ENCODE results near the gene PTH1R. TPM values are rescaled to one million over a fixed set of nuclear protein-coding genes. Genes with fewer than 3 reads are reported as not detected.

Gene PTH1R
- total RNA-seq, 1 experiment from 2014 or later: not detected

DNA sequence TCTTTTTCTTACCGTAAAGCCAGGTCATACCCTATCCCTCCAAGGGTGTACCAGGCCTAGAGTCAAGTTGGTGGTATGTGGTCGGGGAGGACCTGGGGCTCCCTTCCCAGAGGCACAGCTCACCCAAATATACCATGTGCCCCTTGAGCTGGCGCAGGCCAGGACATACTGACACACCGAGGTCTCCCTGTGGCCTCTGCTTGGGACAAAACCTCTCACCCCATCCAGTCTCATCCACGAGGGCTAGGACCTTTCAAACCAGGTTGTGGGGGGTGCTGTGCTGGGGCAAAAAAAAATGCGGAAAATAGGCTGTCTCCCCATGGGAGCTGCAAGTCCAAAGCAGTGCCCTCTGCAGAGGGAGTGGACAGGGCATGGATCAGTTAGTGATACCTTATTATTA is 22.8 kb downstream of the PTH1R start:
- no peaks in the 10 kb centered on the region for H3K27me3 ChIP-seq (ENCODE audit: control insufficient read depth, insufficient read depth, low read length)
- no TSS peak for BruUV-seq (replicated peaks)
- DNase-seq (ENCODE audit: low read depth, low spot score) (no peak), ATAC-seq (no peak)
- no peak for TF ChIP-seq TCF7L2 (IDR thresholded peaks at IDR 0.05; ENCODE audit: low read depth, low read length)
- TF ChIP-seq, protein P1, sequence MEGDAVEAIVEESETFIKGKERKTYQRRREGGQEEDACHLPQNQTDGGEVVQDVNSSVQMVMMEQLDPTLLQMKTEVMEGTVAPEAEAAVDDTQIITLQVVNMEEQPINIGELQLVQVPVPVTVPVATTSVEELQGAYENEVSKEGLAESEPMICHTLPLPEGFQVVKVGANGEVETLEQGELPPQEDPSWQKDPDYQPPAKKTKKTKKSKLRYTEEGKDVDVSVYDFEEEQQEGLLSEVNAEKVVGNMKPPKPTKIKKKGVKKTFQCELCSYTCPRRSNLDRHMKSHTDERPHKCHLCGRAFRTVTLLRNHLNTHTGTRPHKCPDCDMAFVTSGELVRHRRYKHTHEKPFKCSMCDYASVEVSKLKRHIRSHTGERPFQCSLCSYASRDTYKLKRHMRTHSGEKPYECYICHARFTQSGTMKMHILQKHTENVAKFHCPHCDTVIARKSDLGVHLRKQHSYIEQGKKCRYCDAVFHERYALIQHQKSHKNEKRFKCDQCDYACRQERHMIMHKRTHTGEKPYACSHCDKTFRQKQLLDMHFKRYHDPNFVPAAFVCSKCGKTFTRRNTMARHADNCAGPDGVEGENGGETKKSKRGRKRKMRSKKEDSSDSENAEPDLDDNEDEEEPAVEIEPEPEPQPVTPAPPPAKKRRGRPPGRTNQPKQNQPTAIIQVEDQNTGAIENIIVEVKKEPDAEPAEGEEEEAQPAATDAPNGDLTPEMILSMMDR (IDR thresholded peaks at IDR 0.05): no peak
- no peak for TF ChIP-seq SIN3A (IDR thresholded peaks at IDR 0.05; ENCODE audit: borderline replicate concordance, insufficient read depth, low read depth, low read length)
- no peak for TF ChIP-seq POLR2AphosphoS5 (IDR thresholded peaks at IDR 0.05; ENCODE audit: low read depth, low read length)
- TF ChIP-seq, protein P2, sequence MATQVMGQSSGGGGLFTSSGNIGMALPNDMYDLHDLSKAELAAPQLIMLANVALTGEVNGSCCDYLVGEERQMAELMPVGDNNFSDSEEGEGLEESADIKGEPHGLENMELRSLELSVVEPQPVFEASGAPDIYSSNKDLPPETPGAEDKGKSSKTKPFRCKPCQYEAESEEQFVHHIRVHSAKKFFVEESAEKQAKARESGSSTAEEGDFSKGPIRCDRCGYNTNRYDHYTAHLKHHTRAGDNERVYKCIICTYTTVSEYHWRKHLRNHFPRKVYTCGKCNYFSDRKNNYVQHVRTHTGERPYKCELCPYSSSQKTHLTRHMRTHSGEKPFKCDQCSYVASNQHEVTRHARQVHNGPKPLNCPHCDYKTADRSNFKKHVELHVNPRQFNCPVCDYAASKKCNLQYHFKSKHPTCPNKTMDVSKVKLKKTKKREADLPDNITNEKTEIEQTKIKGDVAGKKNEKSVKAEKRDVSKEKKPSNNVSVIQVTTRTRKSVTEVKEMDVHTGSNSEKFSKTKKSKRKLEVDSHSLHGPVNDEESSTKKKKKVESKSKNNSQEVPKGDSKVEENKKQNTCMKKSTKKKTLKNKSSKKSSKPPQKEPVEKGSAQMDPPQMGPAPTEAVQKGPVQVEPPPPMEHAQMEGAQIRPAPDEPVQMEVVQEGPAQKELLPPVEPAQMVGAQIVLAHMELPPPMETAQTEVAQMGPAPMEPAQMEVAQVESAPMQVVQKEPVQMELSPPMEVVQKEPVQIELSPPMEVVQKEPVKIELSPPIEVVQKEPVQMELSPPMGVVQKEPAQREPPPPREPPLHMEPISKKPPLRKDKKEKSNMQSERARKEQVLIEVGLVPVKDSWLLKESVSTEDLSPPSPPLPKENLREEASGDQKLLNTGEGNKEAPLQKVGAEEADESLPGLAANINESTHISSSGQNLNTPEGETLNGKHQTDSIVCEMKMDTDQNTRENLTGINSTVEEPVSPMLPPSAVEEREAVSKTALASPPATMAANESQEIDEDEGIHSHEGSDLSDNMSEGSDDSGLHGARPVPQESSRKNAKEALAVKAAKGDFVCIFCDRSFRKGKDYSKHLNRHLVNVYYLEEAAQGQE (IDR thresholded peaks at IDR 0.05; ENCODE audit: insufficient read depth in 1 of 2, low read depth in 2 of 2, low read length in 1 of 2): no peak
- H3K9me3 ChIP-seq (ENCODE audit: control insufficient read depth, insufficient read depth, low read depth, low read length): no peaks in the 10 kb centered on the region
- intact Hi-C loops (cut with micrococcal nuclease; ENCODE audit: unreplicated experiment) (no loop called here), in situ Hi-C loops (cut with HindIII; ENCODE audit: low pct_unique_long_range_greater_than_20kb, low sequenced_read_pairs) (no loop called here)
- H3K4me1 ChIP-seq (ENCODE audit: control insufficient read depth, insufficient read depth, low read length): no peaks in the 10 kb centered on the region
- no peak overlapping the region for H3K4me3 ChIP-seq (ENCODE audit: low read depth in 2 of 2, low read length in 2 of 2)
- ChIA-PET CTCF (no interaction called here), POLR2A (no interaction called here)
- H3K36me3 ChIP-seq (ENCODE audit: control insufficient read depth, insufficient read depth, low read length): no peaks in the 10 kb centered on the region
- no peak overlapping the region for H3K27ac ChIP-seq (ENCODE audit: low read length)

DNA sequence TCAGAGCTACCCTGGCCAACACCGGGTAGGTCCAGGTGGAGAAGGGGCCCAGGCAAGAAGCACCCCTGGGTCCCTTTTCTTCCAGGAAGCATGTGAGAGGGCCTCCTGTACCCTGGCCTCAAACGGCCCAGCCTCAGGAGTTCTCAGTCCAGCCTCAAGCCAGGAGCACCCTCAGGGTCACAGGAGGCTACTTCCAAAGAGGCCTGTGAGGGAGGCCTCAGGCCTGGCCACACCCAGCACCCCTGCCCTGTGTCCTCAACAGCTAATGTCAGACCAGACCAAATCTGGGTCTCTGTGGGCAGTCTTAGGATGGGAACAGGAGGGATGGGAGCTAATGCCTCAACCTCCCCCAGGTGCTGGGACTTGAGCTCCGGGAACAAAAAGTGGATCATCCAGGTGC is 23.5 kb downstream of the PTH1R start:
- no peak for TF ChIP-seq POLR2AphosphoS5 (IDR thresholded peaks at IDR 0.05; ENCODE audit: low read depth, low read length)
- no peak for TF ChIP-seq SIN3A (IDR thresholded peaks at IDR 0.05; ENCODE audit: borderline replicate concordance, insufficient read depth, low read depth, low read length)
- TF ChIP-seq, protein P2 (IDR thresholded peaks at IDR 0.05; ENCODE audit: insufficient read depth in 1 of 2, low read depth in 2 of 2, low read length in 1 of 2): no peak
- TF ChIP-seq, protein P1 (IDR thresholded peaks at IDR 0.05): no peak
- TF ChIP-seq TCF7L2 (IDR thresholded peaks at IDR 0.05; ENCODE audit: low read depth, low read length): no peak
- ChIA-PET POLR2A (no interaction called here), CTCF (no interaction called here)
- Histone ChIP-seq H3K27me3 (ENCODE audit: control insufficient read depth, insufficient read depth, low read length) (no peaks in the 10 kb centered on the region), H3K36me3 (ENCODE audit: control insufficient read depth, insufficient read depth, low read length) (no peaks in the 10 kb centered on the region), H3K9me3 (ENCODE audit: control insufficient read depth, insufficient read depth, low read depth, low read length) (no peaks in the 10 kb centered on the region), H3K4me1 (ENCODE audit: control insufficient read depth, insufficient read depth, low read length) (no peaks in the 10 kb centered on the region), H3K4me3 (ENCODE audit: low read depth in 2 of 2, low read length in 2 of 2) (no peak overlapping the region), H3K27ac (ENCODE audit: low read length) (no peak overlapping the region)
- intact Hi-C loops (cut with micrococcal nuclease; ENCODE audit: unreplicated experiment) (no loop called here), in situ Hi-C loops (cut with HindIII; ENCODE audit: low pct_unique_long_range_greater_than_20kb, low sequenced_read_pairs) (no loop called here)
- BruUV-seq (replicated peaks): no TSS peak
- no peak for DNase-seq (ENCODE audit: low read depth, low spot score)
- ATAC-seq: no peak

Measured in Panc1 (cell line).